GM18526 (cell line): ENCODE data around the gene KLKB1.

Experiments used
- POLR2A ChIP-seq: IDR thresholded peaks from 3 replicates; pipeline ENCODE4 v1.6.1; 2011; ENCODE audit not compliant: insufficient read length; ENCODE audit errors: extremely low read depth

The KLKB1 gene

GRCh38 chr4:186216465-186217024 lies 10.8 kb upstream of the KLKB1 start:
- no peak for TF ChIP-seq POLR2A

- no peak for TF ChIP-seq POLR2A
Observed at GRCh38 chr4:186217733-186218293, 9.5 kb upstream of the KLKB1 start.

GRCh38 chr4:186221624-186222023 lies 5.7 kb upstream of the KLKB1 start:
- no peak for TF ChIP-seq POLR2A

DNA sequence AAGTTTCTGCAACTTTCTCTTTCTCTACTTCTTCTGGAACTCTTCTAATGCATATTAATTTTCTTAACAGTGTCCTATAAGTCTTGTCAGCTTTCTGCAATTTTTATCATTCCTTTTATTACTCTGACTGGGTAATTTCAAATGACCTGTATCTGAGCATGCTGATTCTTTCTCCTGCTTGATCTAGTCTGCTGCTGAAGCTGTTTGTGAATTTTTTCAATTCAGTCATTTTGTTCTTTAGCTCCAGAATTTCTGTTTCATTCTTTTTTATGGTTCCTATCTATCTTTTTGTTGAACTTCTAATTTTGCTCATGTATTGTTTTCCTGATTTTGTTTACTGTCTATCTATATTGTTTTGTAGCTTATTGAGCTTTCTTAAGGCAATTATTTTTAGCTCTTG lies 1.5 kb upstream of the KLKB1 start:
- TF ChIP-seq POLR2A: no peak

- TF ChIP-seq POLR2A: no peak
Observed at GRCh38 chr4:186226521-186227189, 652 bp upstream of the KLKB1 start.

DNA sequence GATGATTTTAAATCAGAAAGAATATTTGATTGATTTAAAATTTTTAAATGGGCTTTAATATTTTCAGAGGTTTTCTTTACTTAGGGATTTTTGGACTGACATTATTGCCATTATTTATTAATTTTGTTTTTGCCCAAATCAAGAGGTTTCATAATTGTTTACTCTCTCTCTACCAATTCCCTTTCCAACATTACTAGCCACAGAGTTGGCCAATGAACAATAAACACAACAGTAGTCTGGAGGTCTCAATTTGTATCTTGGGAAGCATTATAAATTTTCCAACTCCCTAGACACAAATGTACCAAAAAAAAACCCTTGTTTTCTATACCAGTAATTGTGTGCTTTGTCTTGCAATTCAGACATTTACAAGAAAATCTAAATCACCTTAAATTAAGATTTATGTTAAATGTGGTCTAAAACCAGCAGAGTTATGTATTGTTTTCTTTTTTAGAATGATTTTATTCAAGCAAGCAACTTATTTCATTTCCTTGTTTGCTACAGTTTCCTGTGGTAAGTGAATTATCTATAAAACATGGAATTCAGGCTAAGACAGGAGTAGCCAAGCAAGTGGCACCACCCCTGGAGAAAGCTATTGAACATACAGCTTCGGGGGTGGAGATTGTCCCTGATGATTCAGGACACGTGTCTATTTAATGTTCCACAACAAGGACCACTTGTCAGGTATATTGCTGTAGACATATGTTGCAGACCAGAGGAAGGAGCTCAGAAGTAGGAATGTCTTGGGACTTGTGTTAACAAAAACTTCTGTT lies 622 bp downstream of the KLKB1 start:
- no peak for TF ChIP-seq POLR2A

DNA sequence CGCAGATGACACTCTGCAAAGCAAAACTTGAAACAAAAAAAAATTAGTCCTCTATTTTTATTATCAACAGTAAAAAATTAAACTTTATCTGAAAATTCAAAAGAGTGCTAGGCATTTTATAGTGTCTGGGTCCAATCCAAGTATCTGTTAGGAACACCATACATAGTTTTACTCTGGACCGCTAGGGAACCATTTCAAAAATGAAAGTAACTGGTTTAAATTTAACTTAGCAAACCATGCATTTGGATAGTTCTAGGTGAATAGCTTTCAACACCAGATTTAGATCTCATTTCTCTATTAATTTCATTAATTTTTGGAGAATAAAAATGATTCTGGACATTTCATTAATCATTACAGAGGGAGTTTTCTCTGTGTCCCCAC lies 1.2 kb downstream of the KLKB1 start:
- no peak for TF ChIP-seq POLR2A

DNA sequence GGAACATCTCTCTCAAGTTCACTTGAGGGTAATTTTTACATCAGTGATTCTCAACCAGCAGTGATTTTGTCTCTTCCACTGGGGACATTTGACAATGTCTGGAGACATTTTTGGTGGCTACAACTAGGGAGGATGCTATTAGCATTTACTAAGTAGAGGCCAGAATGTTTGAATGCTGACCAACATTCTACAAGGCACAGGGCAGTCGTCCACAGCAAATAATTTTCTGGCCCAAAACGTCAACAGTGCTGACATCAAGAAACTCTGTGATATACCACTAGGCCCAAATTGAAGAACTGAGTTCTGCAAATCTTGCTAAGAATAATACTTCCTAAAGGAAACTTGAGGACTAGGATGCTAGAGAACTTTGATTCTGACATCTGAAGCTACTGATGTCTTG lies 7.1 kb downstream of the KLKB1 start:
- no peak for TF ChIP-seq POLR2A

DNA sequence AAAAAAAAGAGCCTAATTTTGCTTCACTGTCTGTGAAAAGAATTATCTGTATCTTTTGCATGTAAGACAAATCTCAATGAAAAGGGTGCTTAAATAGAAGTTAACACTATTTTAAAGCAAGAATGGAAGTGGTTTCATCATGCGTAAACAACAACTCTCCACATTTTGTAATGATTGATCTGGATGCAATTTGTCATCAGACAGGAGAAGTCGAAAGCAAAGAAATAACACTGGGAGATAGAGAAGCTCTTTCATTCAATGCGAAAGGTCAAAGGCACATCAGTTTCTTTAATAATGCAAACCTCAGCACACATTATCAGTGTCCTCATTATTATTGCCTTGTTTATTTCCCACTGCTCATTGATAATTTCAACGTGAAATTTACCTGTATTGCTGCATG lies 8.8 kb downstream of the KLKB1 start:
- no peak for TF ChIP-seq POLR2A

- no peak for TF ChIP-seq POLR2A
Observed at GRCh38 chr4:186240452-186240847, 13.1 kb downstream of the KLKB1 start.

DNA sequence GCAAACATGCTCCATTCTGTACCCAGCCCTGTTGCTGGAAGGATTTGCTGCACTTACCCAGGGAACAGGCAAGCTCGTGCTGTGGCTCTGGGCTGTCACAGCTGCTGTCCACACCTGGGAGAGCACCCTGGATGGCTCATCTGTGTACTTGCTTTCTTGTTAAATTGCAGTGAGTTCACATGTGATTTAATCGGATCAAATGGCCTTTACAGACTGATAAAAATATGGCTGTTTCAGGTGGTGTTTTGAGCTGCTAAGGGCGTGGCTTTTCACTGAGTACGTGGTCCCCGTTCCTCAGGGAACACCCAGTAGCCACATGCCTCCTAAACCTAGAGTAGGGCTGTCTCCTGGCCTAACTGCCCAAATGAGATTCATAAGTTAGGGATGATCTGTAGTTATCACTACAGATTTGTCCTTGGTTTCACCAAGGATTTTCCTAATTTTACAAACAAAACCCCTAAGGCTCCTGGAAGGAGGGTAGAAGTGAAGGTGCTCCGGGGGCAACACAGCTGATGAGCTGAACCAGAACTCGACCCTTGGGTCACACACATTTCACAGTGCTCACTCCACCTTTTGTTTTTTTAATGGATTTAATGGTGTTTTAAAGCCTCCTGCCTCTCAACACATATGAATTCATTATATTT lies 13.7 kb downstream of the KLKB1 start:
- TF ChIP-seq POLR2A: no peak

DNA sequence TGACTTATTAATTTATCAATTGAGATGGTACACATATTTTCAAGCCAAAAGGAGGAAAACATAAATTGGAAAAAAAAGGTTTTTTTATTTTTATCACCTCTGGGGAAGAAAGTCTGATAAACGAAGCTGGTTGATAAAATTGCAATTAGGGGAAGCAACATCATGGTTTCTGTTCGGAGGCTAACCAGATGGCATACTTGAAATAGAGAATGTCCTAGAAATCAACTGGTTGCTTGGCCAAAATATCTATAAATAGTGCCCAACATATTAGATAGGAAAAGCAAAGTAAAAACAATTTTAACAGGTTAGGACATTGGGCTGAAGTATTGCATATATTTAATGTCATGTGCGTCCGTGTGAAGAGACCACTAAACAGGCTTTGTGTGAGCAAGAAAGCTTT lies 14.3 kb downstream of the KLKB1 start:
- TF ChIP-seq POLR2A: no peak

- no peak for TF ChIP-seq POLR2A
Observed at GRCh38 chr4:186243331-186243730, 16.0 kb downstream of the KLKB1 start.

DNA sequence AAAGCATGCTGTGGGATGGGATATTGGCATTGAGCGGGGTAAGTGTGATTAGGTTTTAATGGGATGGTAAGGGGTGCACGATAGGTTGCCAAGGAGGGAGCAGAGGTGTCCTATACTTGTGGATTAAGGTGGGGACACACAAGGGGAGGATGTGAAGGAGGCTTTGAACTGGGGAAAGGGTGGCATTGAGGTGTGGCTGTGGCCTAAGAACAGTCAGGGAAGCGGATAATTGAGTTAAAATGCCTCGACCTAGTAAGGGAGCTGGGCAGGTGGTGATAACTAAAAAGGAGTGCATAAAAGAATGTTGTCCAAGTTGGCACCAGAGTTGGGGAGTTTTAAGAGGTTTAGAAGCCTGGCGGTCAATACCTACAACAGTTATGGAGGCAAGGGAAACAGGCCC lies 17.5 kb downstream of the KLKB1 start:
- TF ChIP-seq POLR2A: no peak

DNA sequence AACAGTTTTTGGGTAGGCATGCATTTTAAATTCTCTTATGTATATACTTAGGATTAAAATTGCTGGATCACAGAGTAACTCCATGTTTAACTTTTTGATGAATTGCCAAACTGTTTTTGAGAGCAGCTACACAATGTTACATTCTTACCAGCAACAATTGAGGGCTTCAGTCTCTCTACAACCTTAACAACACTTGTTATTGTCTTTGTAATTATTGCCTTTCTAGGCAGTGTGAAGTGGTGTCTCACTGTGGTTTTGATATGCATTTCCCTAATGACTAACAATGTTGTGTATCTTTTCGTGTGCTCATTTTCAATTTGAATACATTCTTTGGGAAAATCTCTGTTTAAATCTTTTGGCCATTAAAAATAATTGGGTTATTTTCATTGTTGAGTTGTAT lies 21.3 kb downstream of the KLKB1 start:
- no peak for TF ChIP-seq POLR2A
